Gastrocnemius medialis (tissue), 4 donors: ENCODE measurements around the gene CTBP2. TPM values are rescaled to one million over a fixed set of nuclear protein-coding genes. Genes with fewer than 3 reads are reported as not detected.

ENCODE experiments used
- ATAC-seq, 2 donors: fragments of 150-250 bp; one replicate each; pipeline ENCODE4 v1.9.1; 2016
- DNase-seq, 2 donors: peaks; one replicate each; pipeline ENCODE4 v3.0.0-alpha.2; 2019
- H3K27ac ChIP-seq, 4 donors: fragments of 200-600 bp; sonication (generic); 1 replicate in 1 of 4; 2 replicates in 3 of 4; pipeline ENCODE4 v1.5.1; 2016 to 2018; ENCODE audit warnings: mild to moderate bottlenecking in 2 of 4, moderate library complexity in 1 of 4
- H3K27me3 ChIP-seq, 3 donors: fragments of 200-600 bp; sonication (generic) in 2 of 3; 1 replicate in 1 of 3; 2 replicates in 2 of 3; pipeline versions ENCODE4 v1.5.1 to v1.6.0; 2016 to 2019; ENCODE audit warnings: mild to moderate bottlenecking in 1 of 3, moderate library complexity in 1 of 3
- H3K36me3 ChIP-seq, 2 donors: fragments of 200-600 bp; sonication (generic) in 1 of 2; one replicate each; pipeline ENCODE4 v1.5.1; 2017 to 2018
- H3K4me1 ChIP-seq, 2 donors: fragments of 200-600 bp; sonication (generic) in 1 of 2; one replicate each; pipeline ENCODE4 v1.5.1; 2016 to 2017; ENCODE audit warnings: mild to moderate bottlenecking in 2 of 2
- H3K4me3 ChIP-seq, 4 donors: fragments of 200-600 bp; sonication (generic) in 3 of 4; 1 replicate in 1 of 4; 2 replicates in 3 of 4; pipeline ENCODE4 v1.5.1; 2016 to 2019; ENCODE audit warnings: mild to moderate bottlenecking in 2 of 4
- H3K9me3 ChIP-seq, 3 donors: fragments of 200-600 bp; sonication (generic) in 2 of 3; 1 replicate in 1 of 3; 2 replicates in 2 of 3; pipeline ENCODE4 v1.5.1; 2016 to 2019
- POLR2A ChIP-seq, 2 donors: fragments of 450-650 bp; IDR thresholded peaks; one replicate each; pipeline ENCODE4 v1.6.1; 2017; ENCODE audit warnings: antibody characterized with exemption in 2 of 2, mild to moderate bottlenecking in 2 of 2, moderate library complexity in 2 of 2
- in situ Hi-C, 4 donors: fragments of 200-750 bp; cut with MboI; loops; one replicate each; pipeline versions ENCODE4 v1.15.0 to v1.8.0; 2017; ENCODE audit warnings: low sequenced_read_pairs in 4 of 4
- intact Hi-C: fragments of 100-400 bp; cut with DNase I; formaldehyde crosslinking; loops from one replicate; pipeline ENCODE4 v1.15.1; 2023; ENCODE audit warnings: low total_unique reads
- total RNA-seq, 4 donors: library from RNA; depleted of rRNA; stranded (reverse); fragments of >200 nt; gene quantifications; one replicate each; pipeline versions ENCODE4 v1.1.0 to v1.2.3, GENCODE V29; 2016
- TF ChIP-seq, protein P1 (sequence below), 5 experiments: fragments of 450-650 bp in 3 of 5; fragments of 200-600 bp in 2 of 5; sonication (generic) in 2 of 5; IDR thresholded peaks in 4 of 5; conservative IDR thresholded peaks in 1 of 5; 1 replicate in 4 of 5; 2 replicates in 1 of 5; pipeline ENCODE4 v1.5.1; 2016 to 2019; ENCODE audit warnings: antibody characterized with exemption in 5 of 5, mild to moderate bottlenecking in 3 of 5, moderate library complexity in 3 of 5

Gene CTBP2
- total RNA-seq, 4 donors from 2014 or later = 13.9 to 36.7 (median 21.1) TPM

DNA sequence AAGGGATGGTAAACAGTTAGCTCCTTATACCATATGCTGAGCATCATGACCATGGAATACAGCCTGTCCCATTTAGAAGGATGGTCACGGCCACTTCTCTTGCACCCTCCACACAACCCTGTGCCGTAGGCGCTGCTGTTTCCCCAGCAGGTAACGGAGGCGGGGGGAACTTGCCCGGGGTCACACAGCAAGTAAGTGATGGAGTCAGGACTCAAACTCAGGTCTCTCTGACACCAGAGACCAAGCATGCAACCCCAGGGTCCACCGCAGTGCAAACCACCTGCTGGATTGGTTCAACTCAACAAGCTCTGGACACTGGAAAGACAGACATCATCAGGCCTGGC is 146.9 kb downstream of the CTBP2 start:
- DNase-seq (peak in 1 of 2 donors; percentile 12), ATAC-seq (no peak)
- Histone ChIP-seq H3K9me3 (no peaks in the 10 kb centered on the region), H3K36me3 (no peaks in the 10 kb centered on the region), H3K4me3 (no peak overlapping the region), H3K27ac (peak overlapping the region; percentile 90 to 93 (median 91)), H3K4me1 (peaks cover 100% of the 10 kb centered on the region in 2 donors), H3K27me3 (no peaks in the 10 kb centered on the region)
- in situ Hi-C loops (no loop called here), intact Hi-C loops (loop anchor here (5.0 kb wide), 2 partner anchors 49 to 316 kb away; no protein-coding TSS in a partner anchor)
- no peak for TF ChIP-seq POLR2A (IDR thresholded peaks at IDR 0.05)
- TF ChIP-seq, protein P1, sequence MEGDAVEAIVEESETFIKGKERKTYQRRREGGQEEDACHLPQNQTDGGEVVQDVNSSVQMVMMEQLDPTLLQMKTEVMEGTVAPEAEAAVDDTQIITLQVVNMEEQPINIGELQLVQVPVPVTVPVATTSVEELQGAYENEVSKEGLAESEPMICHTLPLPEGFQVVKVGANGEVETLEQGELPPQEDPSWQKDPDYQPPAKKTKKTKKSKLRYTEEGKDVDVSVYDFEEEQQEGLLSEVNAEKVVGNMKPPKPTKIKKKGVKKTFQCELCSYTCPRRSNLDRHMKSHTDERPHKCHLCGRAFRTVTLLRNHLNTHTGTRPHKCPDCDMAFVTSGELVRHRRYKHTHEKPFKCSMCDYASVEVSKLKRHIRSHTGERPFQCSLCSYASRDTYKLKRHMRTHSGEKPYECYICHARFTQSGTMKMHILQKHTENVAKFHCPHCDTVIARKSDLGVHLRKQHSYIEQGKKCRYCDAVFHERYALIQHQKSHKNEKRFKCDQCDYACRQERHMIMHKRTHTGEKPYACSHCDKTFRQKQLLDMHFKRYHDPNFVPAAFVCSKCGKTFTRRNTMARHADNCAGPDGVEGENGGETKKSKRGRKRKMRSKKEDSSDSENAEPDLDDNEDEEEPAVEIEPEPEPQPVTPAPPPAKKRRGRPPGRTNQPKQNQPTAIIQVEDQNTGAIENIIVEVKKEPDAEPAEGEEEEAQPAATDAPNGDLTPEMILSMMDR (IDR thresholded peaks at IDR 0.05 in 4 of 5, conservative IDR thresholded peaks at IDR 0.05 in 1 of 5) = no peak

- Histone ChIP-seq H3K9me3 (no peaks in the 10 kb centered on the region), H3K27me3 (no peaks in the 10 kb centered on the region), H3K27ac (peak overlapping the region; percentile 90 to 93 (median 91)), H3K36me3 (no peaks in the 10 kb centered on the region), H3K4me3 (no peak overlapping the region), H3K4me1 (peaks cover 100% of the 10 kb centered on the region in 2 donors)
- ATAC-seq = no peak
- intact Hi-C loops (loop anchor here (5.0 kb wide), 2 partner anchors 49 to 316 kb away; no protein-coding TSS in a partner anchor), in situ Hi-C loops (no loop called here)
- DNase-seq = peak in 1 of 2 donors; percentile 25
- TF ChIP-seq POLR2A (IDR thresholded peaks at IDR 0.05) = no peak
- TF ChIP-seq, protein P1 (IDR thresholded peaks at IDR 0.05 in 4 of 5, conservative IDR thresholded peaks at IDR 0.05 in 1 of 5) = no peak
Observed at GRCh38 chr10:125012851-125013528, 147.4 kb downstream of the CTBP2 start.

- in situ Hi-C loops = no loop called here
Observed at GRCh38 chr10:125011926-125012705, 148.2 kb downstream of the CTBP2 start.

DNA sequence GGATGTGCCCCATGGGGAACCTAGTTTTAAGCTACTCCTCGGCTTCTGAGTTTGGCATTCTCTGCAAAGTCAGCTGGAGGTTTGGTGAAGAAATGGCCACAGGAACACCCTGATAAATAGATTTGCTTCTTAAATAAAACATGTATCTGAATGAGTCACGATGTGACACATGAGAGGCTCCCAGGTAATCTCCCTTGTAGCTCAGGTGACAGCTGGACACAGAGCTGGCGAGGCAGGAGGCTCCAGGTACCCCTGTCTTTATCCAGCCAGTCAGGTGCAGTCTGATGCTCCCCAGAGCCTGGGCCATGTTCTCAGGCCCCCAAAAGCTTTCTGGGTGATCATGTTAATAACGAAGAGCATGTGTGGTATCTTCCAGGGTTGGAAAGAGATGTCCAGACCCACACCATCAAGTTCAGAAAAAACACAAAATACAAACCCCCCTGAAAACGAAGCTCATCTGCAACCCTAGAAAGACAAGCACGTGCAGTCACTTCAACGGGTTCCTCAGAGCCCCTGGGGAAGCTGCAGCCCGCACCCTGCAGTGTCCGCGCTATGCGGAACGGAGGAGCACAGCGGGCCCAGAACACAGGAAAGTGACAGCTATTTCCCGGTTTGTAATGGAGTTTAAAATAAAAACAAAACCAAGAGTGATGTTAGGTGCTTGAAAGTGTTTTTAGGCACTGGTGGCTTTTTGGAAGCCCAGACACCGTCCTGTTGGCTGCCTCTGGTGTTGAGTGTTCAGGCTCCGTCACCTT is 149.0 kb downstream of the CTBP2 start:
- ATAC-seq (peak in 1 of 2 donors; percentile 13), DNase-seq (peak in 1 of 2 donors; percentile 45)
- peak overlapping the region in 1 of 4 donors; percentile 5 for H3K4me3 ChIP-seq
- H3K27ac ChIP-seq = peak overlapping the region; percentile 90 to 93 (median 91)
- no peaks in the 10 kb centered on the region for H3K27me3 ChIP-seq
- H3K9me3 ChIP-seq = no peaks in the 10 kb centered on the region
- H3K36me3 ChIP-seq = no peaks in the 10 kb centered on the region
- TF ChIP-seq POLR2A (IDR thresholded peaks at IDR 0.05) = no peak
- TF ChIP-seq, protein P1 (IDR thresholded peaks at IDR 0.05 in 4 of 5, conservative IDR thresholded peaks at IDR 0.05 in 1 of 5) = no peak
- intact Hi-C loops = loop anchor here (5.0 kb wide), 2 partner anchors 51 to 314 kb away; no protein-coding TSS in a partner anchor
- in situ Hi-C loops = no loop called here
- peaks cover 100% of the 10 kb centered on the region in 2 donors for H3K4me1 ChIP-seq

More at GRCh38 chr10:125011926-125012705, 148.2 kb downstream of the CTBP2 start:
- intact Hi-C loops = loop anchor here (5.0 kb wide), 2 partner anchors 50 to 315 kb away; no protein-coding TSS in a partner anchor
- H3K4me1 ChIP-seq = peaks cover 100% of the 10 kb centered on the region in 2 donors
- no peaks in the 10 kb centered on the region for H3K9me3 ChIP-seq
- peak overlapping the region in 2 of 4 donors; percentile 5 to 10 for H3K4me3 ChIP-seq
- H3K27ac ChIP-seq = peak overlapping the region; percentile 90 to 93 (median 91)
- DNase-seq (peak; percentile 77 to 89), ATAC-seq (peak; percentile 48 to 60)
- no peaks in the 10 kb centered on the region for H3K27me3 ChIP-seq
- TF ChIP-seq POLR2A (IDR thresholded peaks at IDR 0.05) = peak in 1 of 2 donors; percentile 28
- TF ChIP-seq, protein P1 (IDR thresholded peaks at IDR 0.05 in 4 of 5, conservative IDR thresholded peaks at IDR 0.05 in 1 of 5) = no peak
- no peaks in the 10 kb centered on the region for H3K36me3 ChIP-seq
